A673 (cell line): ENCODE results near the gene CFAP20DC.

Experiments
- CTCF ChIP-seq: fragments of 300-800, 200-600 bp; sonication (generic); conservative IDR thresholded peaks from 2 replicates; pipeline ENCODE4 v1.5.1; 2017; ENCODE audit warnings: low read depth, mild to moderate bottlenecking, antibody characterized with exemption, low read length, moderate library complexity, mixed read lengths
- EZH2 ChIP-seq: fragments of 200-600 bp; sonication (generic); IDR thresholded peaks from 2 replicates; pipeline ENCODE4 v1.6.1; 2017; ENCODE audit warnings: borderline replicate concordance, low read depth, mild to moderate bottlenecking, mixed read lengths, antibody characterized with exemption, low read length; ENCODE audit not compliant: poor library complexity, severe bottlenecking

- TF ChIP-seq CTCF (no peak), EZH2 (no peak)
Observed at GRCh38 chr3:58993547-58993946, 56.3 kb downstream of the CFAP20DC start.
